ENCODE measurements around the gene PFKM. TPM values are rescaled to one million over a fixed set of nuclear protein-coding genes. Genes with fewer than 3 reads are reported as not detected.
"Not testable (repeated sequence)": the region's sequence is repeated elsewhere in the genome, so short reads cannot be mapped to it uniquely, and the experiment has no call there.

The PFKM gene
- polyA plus RNA-seq, 2 donors: 15.4 to 21.6 TPM

DNA sequence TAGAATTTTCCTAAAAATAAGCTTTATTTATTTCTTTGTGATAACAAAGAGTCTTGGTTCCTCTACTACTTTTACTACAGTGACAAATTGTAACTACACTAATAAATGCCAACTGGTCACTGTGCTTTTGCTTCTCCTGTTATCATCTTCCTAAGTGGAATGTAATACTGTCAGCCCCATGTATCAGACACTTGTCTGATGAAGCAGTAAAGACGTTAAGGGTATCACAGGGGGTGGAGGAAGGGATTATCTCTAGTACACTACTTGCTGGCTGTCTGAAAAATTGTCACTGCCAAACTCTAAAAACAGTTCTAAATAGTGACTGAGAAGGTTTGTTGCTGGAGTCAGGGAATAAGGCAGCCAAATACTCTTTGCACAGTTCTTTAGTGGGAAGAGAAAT is 26.8 kb downstream of the PFKM start:
- Histone ChIP-seq H3K4me1 (ENCODE audit: control insufficient read depth in 2 of 2, insufficient read depth in 2 of 2, low read length in 1 of 2) (no peaks in the 10 kb centered on the region), H3K4me3 (ENCODE audit: low read depth in 1 of 2, low read length in 2 of 2) (no peak overlapping the region), H3K36me3 (ENCODE audit: control insufficient read depth in 2 of 2, insufficient read depth in 2 of 2, low read length in 1 of 2) (peaks cover 24 to 29% of the 10 kb centered on the region in 2 donors), H3K27ac (ENCODE audit: low read depth in 2 of 2, low read length in 1 of 2) (no peak overlapping the region), H3K9me3 (ENCODE audit: control insufficient read depth in 2 of 2, insufficient read depth in 1 of 2, low read depth in 1 of 2, low read length in 1 of 2) (no peaks in the 10 kb centered on the region), H3K27me3 (ENCODE audit: control insufficient read depth in 1 of 2, insufficient read depth in 2 of 2, low read length in 2 of 2) (no peaks in the 10 kb centered on the region)
- 49 to 55% methylated on average over 1 of the region's 1 CpG for WGBS, 2 donors

DNA sequence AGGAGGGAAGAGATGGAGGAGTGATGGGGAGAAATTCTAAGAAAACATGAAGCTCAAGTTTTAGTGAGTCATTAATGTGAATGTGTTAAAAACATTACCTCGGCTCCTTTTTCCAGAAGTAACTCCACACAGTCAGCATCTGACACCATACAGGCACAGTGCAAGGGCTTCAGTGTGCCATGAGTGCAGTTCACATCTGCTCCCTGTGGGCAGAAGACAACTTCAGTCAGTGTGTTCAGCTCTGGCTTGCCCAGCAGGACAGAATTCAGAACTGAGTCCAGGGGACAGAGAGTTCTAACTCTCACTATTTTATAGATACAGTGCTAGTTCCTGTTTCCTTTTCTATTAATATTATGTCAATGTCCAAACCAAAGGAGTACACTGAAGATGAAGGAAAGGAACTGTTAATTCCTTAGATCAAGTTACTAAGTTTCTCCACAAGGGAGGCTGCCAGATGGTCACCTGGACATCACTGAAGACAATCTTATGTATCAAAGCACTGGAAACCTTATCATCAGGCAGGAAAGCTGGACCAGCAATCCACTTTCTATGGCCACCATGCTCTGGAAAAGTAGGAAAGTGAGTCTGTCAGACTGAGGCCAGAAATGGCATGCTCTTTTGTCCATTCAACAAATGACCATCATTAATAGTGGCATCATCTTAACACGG is 32.1 kb downstream of the PFKM start:
- H3K36me3 ChIP-seq (ENCODE audit: control insufficient read depth in 2 of 2, insufficient read depth in 2 of 2, low read length in 1 of 2): peaks cover 12 to 18% of the 10 kb centered on the region in 2 donors
- H3K27ac ChIP-seq (ENCODE audit: low read depth in 2 of 2, low read length in 1 of 2): no peak overlapping the region
- no peaks in the 10 kb centered on the region for H3K27me3 ChIP-seq (ENCODE audit: control insufficient read depth in 1 of 2, insufficient read depth in 2 of 2, low read length in 2 of 2)
- 75 to 84% methylated on average over 2 of the region's 2 CpGs for WGBS, 2 donors
- no peak overlapping the region for H3K4me3 ChIP-seq (ENCODE audit: low read depth in 1 of 2, low read length in 2 of 2)
- H3K9me3 ChIP-seq (ENCODE audit: control insufficient read depth in 2 of 2, insufficient read depth in 1 of 2, low read depth in 1 of 2, low read length in 1 of 2): no peaks in the 10 kb centered on the region
- no peaks in the 10 kb centered on the region for H3K4me1 ChIP-seq (ENCODE audit: control insufficient read depth in 2 of 2, insufficient read depth in 2 of 2, low read length in 1 of 2)

DNA sequence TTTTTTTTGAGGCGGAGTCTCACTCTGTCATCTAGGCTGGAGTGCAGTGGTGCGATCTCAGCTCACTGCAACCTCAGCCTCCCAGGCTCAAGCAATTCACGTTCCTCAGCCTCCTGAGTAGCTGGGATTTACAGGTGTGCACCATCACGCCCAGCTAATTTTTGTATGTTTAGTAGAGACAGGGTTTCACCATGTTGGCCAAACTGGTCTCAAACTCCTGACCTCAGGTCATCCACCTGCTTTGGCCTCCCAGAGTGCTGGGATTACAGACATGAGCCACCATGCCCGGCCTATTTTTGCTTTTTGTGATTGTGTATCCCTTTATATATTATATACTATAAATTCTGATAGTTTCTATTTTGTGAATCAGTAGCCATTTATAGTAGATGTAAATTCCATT is 36.6 kb downstream of the PFKM start:
- H3K27me3 ChIP-seq (ENCODE audit: control insufficient read depth in 1 of 2, insufficient read depth in 2 of 2, low read length in 2 of 2); H3K9me3 ChIP-seq (ENCODE audit: control insufficient read depth in 2 of 2, insufficient read depth in 1 of 2, low read depth in 1 of 2, low read length in 1 of 2); H3K36me3 ChIP-seq (ENCODE audit: control insufficient read depth in 2 of 2, insufficient read depth in 2 of 2, low read length in 1 of 2); H3K4me3 ChIP-seq (ENCODE audit: low read depth in 1 of 2, low read length in 2 of 2); H3K4me1 ChIP-seq (ENCODE audit: control insufficient read depth in 2 of 2, insufficient read depth in 2 of 2, low read length in 1 of 2); H3K27ac ChIP-seq (ENCODE audit: low read depth in 2 of 2, low read length in 1 of 2): not testable (repeated sequence)
- WGBS, 2 donors: 94 to 98% methylated on average over 5 of the region's 5 CpGs

DNA sequence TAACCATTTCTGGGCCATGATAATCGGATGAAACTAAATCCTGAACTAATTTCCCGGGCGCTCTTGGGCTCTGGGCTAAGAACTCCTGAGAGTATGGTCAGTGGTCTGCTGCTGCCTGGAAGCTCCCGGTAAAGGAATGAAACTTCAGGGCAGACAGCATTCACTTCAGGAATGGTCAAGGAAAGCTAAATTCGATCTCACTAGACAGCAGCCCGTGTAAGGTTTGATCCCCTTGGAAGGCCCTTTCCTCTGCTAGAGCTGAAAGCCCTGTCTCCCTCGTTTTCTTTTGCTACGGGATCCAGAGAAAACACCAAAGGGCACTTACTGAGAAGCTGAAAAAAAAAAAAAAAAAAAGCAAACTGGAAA is 37.5 kb downstream of the PFKM start:
- no peaks in the 10 kb centered on the region for H3K27me3 ChIP-seq (ENCODE audit: control insufficient read depth in 1 of 2, insufficient read depth in 2 of 2, low read length in 2 of 2)
- WGBS, 2 donors: 23 to 27% methylated on average over 8 of the region's 8 CpGs
- no peaks in the 10 kb centered on the region for H3K36me3 ChIP-seq (ENCODE audit: control insufficient read depth in 2 of 2, insufficient read depth in 2 of 2, low read length in 1 of 2)
- peak overlapping the region; percentile 84 to 95 for H3K27ac ChIP-seq (ENCODE audit: low read depth in 2 of 2, low read length in 1 of 2)
- peak overlapping the region; percentile 91 to 92 for H3K4me3 ChIP-seq (ENCODE audit: low read depth in 1 of 2, low read length in 2 of 2)
- H3K4me1 ChIP-seq (ENCODE audit: control insufficient read depth in 2 of 2, insufficient read depth in 2 of 2, low read length in 1 of 2): no peaks in the 10 kb centered on the region
- H3K9me3 ChIP-seq (ENCODE audit: control insufficient read depth in 2 of 2, insufficient read depth in 1 of 2, low read depth in 1 of 2, low read length in 1 of 2): no peaks in the 10 kb centered on the region

DNA sequence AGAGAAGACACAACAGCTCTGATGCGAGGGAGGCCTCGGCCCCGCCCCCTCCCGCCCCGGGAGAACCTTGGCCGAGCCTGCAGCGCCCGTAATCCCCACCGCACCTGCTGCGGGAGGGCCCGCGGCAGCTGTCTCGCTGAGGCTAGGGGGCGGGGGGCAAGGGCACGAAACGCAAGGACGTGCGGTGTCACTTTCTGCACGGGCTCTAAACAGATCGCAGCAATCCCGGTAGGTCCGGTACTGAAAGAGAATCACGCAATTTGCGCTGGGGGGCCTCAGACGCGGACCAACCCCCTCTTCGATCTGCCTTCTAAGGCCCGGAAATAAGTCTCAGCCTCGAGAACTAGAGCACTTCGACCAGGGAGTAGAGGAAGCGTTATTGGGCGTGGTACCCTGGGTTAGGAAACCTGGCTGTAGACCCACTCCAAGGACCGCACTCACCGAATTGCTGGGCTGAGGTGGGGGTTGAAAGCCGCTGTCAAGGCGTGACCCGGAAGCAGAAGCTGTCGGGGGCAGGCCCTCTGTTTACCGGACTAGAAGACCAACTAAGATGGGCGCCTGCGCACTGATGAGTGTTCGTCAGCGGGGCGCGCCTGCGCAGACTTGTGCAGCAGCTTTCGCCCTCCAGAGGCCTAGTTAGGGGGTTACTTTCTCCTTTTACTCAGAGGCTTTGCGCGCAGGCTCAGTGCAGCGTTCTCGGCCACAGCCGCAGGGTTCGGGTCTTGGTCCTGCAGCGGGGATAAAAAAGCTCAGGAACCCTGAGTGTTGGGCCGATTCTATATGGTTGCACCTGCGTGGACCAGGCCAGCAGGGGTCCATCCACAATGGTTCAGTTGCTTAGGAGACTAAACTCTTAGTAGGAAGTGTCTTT is 38.1 kb downstream of the PFKM start, which contains the start of gene ASB8:
TSS of gene ASB8 (minus strand) at position 498 of the 871 bp plus-strand sequence. CDS start 4,019 bp downstream, outside the sequence.
- peak within 1 kb of the TSS; percentile 91 to 92 for H3K4me3 ChIP-seq (ENCODE audit: low read depth in 1 of 2, low read length in 2 of 2)
- no peaks in the 10 kb centered on the region for H3K9me3 ChIP-seq (ENCODE audit: control insufficient read depth in 2 of 2, insufficient read depth in 1 of 2, low read depth in 1 of 2, low read length in 1 of 2)
- no peaks in the 10 kb centered on the region for H3K27me3 ChIP-seq (ENCODE audit: control insufficient read depth in 1 of 2, insufficient read depth in 2 of 2, low read length in 2 of 2)
- peak within 1 kb of the TSS; percentile 84 to 95 for H3K27ac ChIP-seq (ENCODE audit: low read depth in 2 of 2, low read length in 1 of 2)
- H3K36me3 ChIP-seq (ENCODE audit: control insufficient read depth in 2 of 2, insufficient read depth in 2 of 2, low read length in 1 of 2): no peaks in the 10 kb centered on the region
- H3K4me1 ChIP-seq (ENCODE audit: control insufficient read depth in 2 of 2, insufficient read depth in 2 of 2, low read length in 1 of 2): no peaks in the 10 kb centered on the region
- WGBS, 2 donors: 0 to 1% methylated on average over 56 of the region's 56 CpGs

DNA sequence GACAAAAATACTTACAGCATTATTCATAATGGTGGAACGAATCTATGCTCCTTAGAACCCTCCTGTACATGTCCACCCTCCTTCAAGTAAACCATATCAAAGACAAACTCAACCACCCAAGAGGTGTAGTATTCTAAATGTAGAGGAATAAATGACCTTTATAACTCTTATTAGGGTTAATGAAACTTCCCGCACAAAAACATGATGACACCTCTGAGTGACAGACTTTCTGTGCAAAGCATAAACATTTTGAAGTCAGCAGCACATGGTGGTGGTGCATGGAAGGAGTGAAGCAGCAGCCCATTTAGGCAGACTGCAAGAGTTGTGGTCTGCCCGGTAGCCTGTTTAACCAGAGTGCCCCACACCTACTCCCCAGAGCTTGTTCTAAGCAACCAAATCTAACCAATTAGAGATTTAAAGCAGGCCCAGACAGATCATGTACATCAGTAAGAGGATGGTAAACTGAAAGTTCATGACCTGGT is 38.8 kb downstream of the PFKM start:
- Histone ChIP-seq H3K4me3 (ENCODE audit: low read depth in 1 of 2, low read length in 2 of 2) (peak overlapping the region; percentile 91 to 92), H3K4me1 (ENCODE audit: control insufficient read depth in 2 of 2, insufficient read depth in 2 of 2, low read length in 1 of 2) (no peaks in the 10 kb centered on the region), H3K36me3 (ENCODE audit: control insufficient read depth in 2 of 2, insufficient read depth in 2 of 2, low read length in 1 of 2) (no peaks in the 10 kb centered on the region), H3K27me3 (ENCODE audit: control insufficient read depth in 1 of 2, insufficient read depth in 2 of 2, low read length in 2 of 2) (no peaks in the 10 kb centered on the region), H3K9me3 (ENCODE audit: control insufficient read depth in 2 of 2, insufficient read depth in 1 of 2, low read depth in 1 of 2, low read length in 1 of 2) (no peaks in the 10 kb centered on the region), H3K27ac (ENCODE audit: low read depth in 2 of 2, low read length in 1 of 2) (peak overlapping the region; percentile 81 to 89)
- 58 to 61% methylated on average over 3 of the region's 3 CpGs for WGBS, 2 donors

DNA sequence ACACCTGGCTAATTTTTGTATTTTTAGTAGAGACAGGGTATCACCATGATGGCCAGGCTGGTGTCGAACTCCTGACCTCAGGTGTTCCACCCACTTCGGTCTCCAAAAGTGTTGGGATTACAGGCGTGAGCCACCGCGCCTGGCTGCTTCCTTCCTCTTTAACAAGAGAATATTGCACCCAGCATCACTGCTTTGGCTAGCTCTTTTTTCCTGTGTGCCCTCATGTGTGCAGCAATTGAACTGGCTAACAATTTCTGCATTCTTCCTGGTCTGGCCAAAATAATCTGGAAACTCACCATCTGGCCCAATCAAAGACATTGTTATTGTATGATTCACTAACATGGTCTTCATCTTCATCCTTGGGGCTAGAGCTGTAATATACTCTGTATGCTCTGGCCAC is 40.9 kb downstream of the PFKM start:
- no peak overlapping the region for H3K4me3 ChIP-seq (ENCODE audit: low read depth in 1 of 2, low read length in 2 of 2)
- 85 to 87% methylated on average over 5 of the region's 5 CpGs for WGBS, 2 donors
- no peaks in the 10 kb centered on the region for H3K36me3 ChIP-seq (ENCODE audit: control insufficient read depth in 2 of 2, insufficient read depth in 2 of 2, low read length in 1 of 2)
- no peaks in the 10 kb centered on the region for H3K9me3 ChIP-seq (ENCODE audit: control insufficient read depth in 2 of 2, insufficient read depth in 1 of 2, low read depth in 1 of 2, low read length in 1 of 2)
- H3K4me1 ChIP-seq (ENCODE audit: control insufficient read depth in 2 of 2, insufficient read depth in 2 of 2, low read length in 1 of 2): no peaks in the 10 kb centered on the region
- H3K27ac ChIP-seq (ENCODE audit: low read depth in 2 of 2, low read length in 1 of 2): no peak overlapping the region
- H3K27me3 ChIP-seq (ENCODE audit: control insufficient read depth in 1 of 2, insufficient read depth in 2 of 2, low read length in 2 of 2): no peaks in the 10 kb centered on the region

DNA sequence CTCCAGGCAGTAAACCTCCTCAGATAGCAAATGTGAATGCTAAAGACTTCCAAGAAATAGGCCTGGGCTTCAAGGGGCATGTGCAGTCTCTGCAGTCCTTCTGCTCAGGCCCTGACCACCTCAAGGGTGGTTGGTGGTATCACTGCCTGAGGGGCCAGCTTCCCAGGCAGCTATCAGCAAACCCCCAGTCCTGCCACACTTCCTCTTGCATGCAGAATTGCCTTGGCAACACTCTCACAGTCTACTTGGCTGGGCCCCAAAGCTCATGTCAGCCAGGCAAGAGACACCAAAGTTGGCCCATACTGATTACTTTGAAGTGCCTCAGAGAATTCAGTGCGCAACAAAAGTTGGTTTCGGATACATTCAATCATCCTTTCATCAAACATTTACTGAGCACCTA is 41.6 kb downstream of the PFKM start:
- WGBS, 2 donors: 54 to 58% methylated on average over 2 of the region's 2 CpGs
- no peak overlapping the region for H3K4me3 ChIP-seq (ENCODE audit: low read depth in 1 of 2, low read length in 2 of 2)
- no peaks in the 10 kb centered on the region for H3K4me1 ChIP-seq (ENCODE audit: control insufficient read depth in 2 of 2, insufficient read depth in 2 of 2, low read length in 1 of 2)
- no peaks in the 10 kb centered on the region for H3K9me3 ChIP-seq (ENCODE audit: control insufficient read depth in 2 of 2, insufficient read depth in 1 of 2, low read depth in 1 of 2, low read length in 1 of 2)
- H3K27ac ChIP-seq (ENCODE audit: low read depth in 2 of 2, low read length in 1 of 2): no peak overlapping the region
- H3K27me3 ChIP-seq (ENCODE audit: control insufficient read depth in 1 of 2, insufficient read depth in 2 of 2, low read length in 2 of 2): no peaks in the 10 kb centered on the region
- H3K36me3 ChIP-seq (ENCODE audit: control insufficient read depth in 2 of 2, insufficient read depth in 2 of 2, low read length in 1 of 2): no peaks in the 10 kb centered on the region

DNA sequence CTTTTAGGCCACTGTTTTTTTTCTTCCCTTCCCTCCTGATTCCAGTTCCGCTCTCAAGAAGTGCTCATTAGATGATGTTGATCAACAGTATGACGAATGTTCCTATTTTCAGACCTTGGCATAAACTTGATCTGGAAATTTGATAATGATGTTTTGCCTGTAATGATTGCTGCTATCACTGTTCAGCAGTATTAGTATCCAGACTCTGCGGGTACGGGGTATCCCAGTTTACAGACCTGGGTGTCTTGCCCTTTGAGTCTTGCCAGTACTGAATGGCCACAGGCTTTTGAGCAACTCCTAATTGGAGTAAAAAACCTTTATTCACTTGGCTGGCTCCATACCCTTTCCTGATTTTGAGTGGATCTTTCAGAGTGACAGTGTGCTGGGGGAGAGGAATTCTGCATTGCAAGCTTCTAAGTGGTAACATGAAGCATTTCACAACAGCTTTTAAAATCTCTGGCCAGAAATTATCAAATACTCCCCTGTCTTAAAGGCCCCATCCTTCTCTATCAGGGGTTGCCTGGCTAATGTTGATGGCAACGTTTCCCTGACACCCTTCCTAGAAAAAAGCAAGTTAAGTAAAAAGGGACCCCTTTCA is 44.1 kb downstream of the PFKM start:
- no peak overlapping the region for H3K27ac ChIP-seq (ENCODE audit: low read depth in 2 of 2, low read length in 1 of 2)
- H3K4me1 ChIP-seq (ENCODE audit: control insufficient read depth in 2 of 2, insufficient read depth in 2 of 2, low read length in 1 of 2): no peaks in the 10 kb centered on the region
- no peak overlapping the region for H3K4me3 ChIP-seq (ENCODE audit: low read depth in 1 of 2, low read length in 2 of 2)
- H3K27me3 ChIP-seq (ENCODE audit: control insufficient read depth in 1 of 2, insufficient read depth in 2 of 2, low read length in 2 of 2): no peaks in the 10 kb centered on the region
- no peaks in the 10 kb centered on the region for H3K36me3 ChIP-seq (ENCODE audit: control insufficient read depth in 2 of 2, insufficient read depth in 2 of 2, low read length in 1 of 2)
- WGBS, 2 donors: 58 to 64% methylated on average over 5 of the region's 5 CpGs
- no peaks in the 10 kb centered on the region for H3K9me3 ChIP-seq (ENCODE audit: control insufficient read depth in 2 of 2, insufficient read depth in 1 of 2, low read depth in 1 of 2, low read length in 1 of 2)
